Measurements from ENCODE around the gene GTPBP3. TPM values are rescaled to one million over a fixed set of nuclear protein-coding genes. Genes with fewer than 3 reads are reported as not detected.
A peak's percentile ranks its signal among the peaks of the same experiment; 100 is the strongest.

Gene GTPBP3
- total RNA-seq, 1 donor from 2014 or later: 28.9 TPM

DNA sequence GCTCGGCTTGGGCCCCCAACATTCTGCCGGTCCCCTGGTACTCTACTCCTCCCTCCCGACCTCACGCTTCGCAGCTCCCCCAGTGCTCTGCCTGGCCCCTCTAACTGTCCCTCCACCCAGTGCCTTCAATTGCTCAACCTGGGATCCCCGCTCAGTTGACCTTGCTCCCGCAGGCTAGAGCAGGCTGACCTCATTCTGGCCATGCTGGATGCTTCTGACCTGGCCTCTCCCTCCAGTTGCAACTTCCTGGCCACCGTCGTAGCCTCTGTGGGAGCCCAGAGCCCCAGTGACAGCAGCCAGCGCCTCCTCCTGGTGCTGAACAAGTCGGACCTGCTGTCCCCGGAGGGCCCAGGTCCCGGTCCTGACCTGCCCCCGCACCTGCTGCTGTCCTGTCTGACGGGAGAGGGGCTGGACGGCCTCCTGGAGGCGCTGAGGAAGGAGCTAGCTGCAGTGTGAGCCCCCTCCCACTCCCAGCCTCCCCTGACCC, 3.6 kb downstream of the GTPBP3 start:
- peaks cover 1% of the 10 kb centered on the region for H3K36me3 Mint-ChIP-seq (ENCODE audit: unreplicated experiment)
- peaks cover 8% of the 10 kb centered on the region for H3K4me1 Mint-ChIP-seq (ENCODE audit: unreplicated experiment)

DNA sequence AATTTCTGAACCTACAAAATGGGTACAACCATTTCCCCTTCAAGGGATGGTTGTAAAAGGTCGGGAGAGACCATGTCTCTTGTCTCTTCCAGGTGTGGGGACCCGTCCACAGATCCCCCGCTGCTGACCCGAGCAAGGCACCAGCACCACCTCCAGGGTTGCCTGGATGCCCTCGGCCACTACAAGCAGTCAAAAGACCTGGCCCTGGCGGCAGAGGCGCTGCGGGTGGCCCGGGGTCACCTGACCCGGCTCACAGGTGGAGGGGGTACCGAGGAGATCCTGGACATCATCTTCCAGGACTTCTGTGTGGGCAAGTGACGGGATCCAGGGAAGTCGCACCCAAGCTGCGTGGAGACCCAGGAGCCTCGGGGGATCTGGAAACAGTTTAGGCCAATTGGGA, 4.0 kb downstream of the GTPBP3 start:
- TF ChIP-seq, protein P1, sequence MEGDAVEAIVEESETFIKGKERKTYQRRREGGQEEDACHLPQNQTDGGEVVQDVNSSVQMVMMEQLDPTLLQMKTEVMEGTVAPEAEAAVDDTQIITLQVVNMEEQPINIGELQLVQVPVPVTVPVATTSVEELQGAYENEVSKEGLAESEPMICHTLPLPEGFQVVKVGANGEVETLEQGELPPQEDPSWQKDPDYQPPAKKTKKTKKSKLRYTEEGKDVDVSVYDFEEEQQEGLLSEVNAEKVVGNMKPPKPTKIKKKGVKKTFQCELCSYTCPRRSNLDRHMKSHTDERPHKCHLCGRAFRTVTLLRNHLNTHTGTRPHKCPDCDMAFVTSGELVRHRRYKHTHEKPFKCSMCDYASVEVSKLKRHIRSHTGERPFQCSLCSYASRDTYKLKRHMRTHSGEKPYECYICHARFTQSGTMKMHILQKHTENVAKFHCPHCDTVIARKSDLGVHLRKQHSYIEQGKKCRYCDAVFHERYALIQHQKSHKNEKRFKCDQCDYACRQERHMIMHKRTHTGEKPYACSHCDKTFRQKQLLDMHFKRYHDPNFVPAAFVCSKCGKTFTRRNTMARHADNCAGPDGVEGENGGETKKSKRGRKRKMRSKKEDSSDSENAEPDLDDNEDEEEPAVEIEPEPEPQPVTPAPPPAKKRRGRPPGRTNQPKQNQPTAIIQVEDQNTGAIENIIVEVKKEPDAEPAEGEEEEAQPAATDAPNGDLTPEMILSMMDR (IDR thresholded peaks at IDR 0.05): no peak
- Mint-ChIP-seq H3K4me1 (ENCODE audit: unreplicated experiment) (peaks cover 11% of the 10 kb centered on the region), H3K36me3 (ENCODE audit: unreplicated experiment) (peaks cover 1% of the 10 kb centered on the region), H3K27ac (ENCODE audit: unreplicated experiment) (no peak overlapping the region), H3K4me3 (ENCODE audit: unreplicated experiment) (no peak overlapping the region), H3K27me3 (ENCODE audit: unreplicated experiment) (no peaks in the 10 kb centered on the region), H3K9me3 (ENCODE audit: unreplicated experiment) (no peaks in the 10 kb centered on the region)
- no peak for DNase-seq (ENCODE audit: extremely low spot score, unreplicated experiment)

More for the DNA sequence above, 3.6 kb downstream of the GTPBP3 start:
- no peak overlapping the region for H3K27ac Mint-ChIP-seq (ENCODE audit: unreplicated experiment)
- H3K4me3 Mint-ChIP-seq (ENCODE audit: unreplicated experiment): no peak overlapping the region
- TF ChIP-seq, protein P1 (IDR thresholded peaks at IDR 0.05): no peak
- H3K27me3 Mint-ChIP-seq (ENCODE audit: unreplicated experiment): no peaks in the 10 kb centered on the region
- DNase-seq (ENCODE audit: extremely low spot score, unreplicated experiment): no peak
- H3K9me3 Mint-ChIP-seq (ENCODE audit: unreplicated experiment): no peaks in the 10 kb centered on the region

DNA sequence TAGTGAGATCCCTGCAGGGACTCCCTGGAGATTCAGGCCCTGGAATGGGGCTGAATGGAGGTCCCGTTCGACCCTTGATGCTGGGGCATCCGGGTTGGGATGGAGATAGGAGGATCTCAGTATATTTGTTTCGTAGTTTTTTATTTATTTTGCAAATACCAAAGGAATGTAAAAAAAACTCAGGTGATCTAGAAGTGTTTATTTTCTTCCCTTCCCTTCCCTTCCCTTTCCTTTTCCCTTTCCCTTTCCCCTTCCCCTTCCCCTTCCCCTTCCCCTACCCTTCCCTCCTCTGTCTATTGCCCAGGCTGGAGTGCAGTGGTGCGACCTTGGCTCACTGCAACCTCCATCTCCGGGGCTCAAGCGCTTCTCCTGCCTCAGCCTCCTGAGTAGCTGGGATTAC, 4.5 kb downstream of the GTPBP3 start:
- Mint-ChIP-seq H3K36me3 (ENCODE audit: unreplicated experiment) (peaks cover 1% of the 10 kb centered on the region), H3K4me1 (ENCODE audit: unreplicated experiment) (peaks cover 16% of the 10 kb centered on the region), H3K27me3 (ENCODE audit: unreplicated experiment) (no peaks in the 10 kb centered on the region), H3K9me3 (ENCODE audit: unreplicated experiment) (no peaks in the 10 kb centered on the region), H3K4me3 (ENCODE audit: unreplicated experiment) (no peak overlapping the region), H3K27ac (ENCODE audit: unreplicated experiment) (no peak overlapping the region)
- TF ChIP-seq, protein P1 (IDR thresholded peaks at IDR 0.05): no peak
- no peak for DNase-seq (ENCODE audit: extremely low spot score, unreplicated experiment)

DNA sequence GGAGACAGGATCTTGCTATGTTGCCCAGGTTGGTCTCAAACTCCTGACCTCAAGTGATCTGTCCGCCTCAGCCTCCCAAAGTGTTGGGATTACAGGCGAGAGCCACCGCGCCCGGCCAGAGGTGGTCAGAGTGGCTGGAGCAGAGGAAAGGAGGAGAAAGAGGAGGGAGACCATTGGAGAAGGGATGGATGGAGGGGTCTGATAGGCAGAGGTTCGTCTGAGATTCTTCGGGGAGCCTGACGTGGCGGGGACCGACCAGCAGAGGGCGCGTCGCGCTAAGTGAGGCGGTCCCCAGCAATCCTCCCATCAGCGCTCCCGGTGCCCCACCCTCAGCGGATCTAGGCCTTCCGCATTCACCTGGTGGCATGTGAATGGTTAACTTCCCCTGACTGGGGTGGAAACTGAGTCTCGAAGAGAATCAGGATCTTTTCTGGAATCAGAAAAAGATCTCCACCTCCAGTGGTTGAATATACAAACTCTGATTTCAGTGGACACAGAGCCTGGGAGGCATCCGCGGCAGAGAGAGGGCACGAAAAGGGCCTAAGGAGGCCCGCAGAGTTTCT, 8.8 kb downstream of the GTPBP3 start:
- TF ChIP-seq, protein P1 (IDR thresholded peaks at IDR 0.05): peak; percentile 98
- Mint-ChIP-seq H3K36me3 (ENCODE audit: unreplicated experiment) (peaks cover 1% of the 10 kb centered on the region), H3K4me1 (ENCODE audit: unreplicated experiment) (peaks cover 40% of the 10 kb centered on the region), H3K27me3 (ENCODE audit: unreplicated experiment) (no peaks in the 10 kb centered on the region), H3K4me3 (ENCODE audit: unreplicated experiment) (no peak overlapping the region), H3K9me3 (ENCODE audit: unreplicated experiment) (no peaks in the 10 kb centered on the region), H3K27ac (ENCODE audit: unreplicated experiment) (peak overlapping the region; percentile 91)
- peak; percentile 93 for DNase-seq (ENCODE audit: extremely low spot score, unreplicated experiment)

- DNase-seq (ENCODE audit: extremely low spot score, unreplicated experiment): no peak
- H3K27ac Mint-ChIP-seq (ENCODE audit: unreplicated experiment): peak overlapping the region; percentile 91
- H3K36me3 Mint-ChIP-seq (ENCODE audit: unreplicated experiment): peaks cover 1% of the 10 kb centered on the region
- peaks cover 40% of the 10 kb centered on the region for H3K4me1 Mint-ChIP-seq (ENCODE audit: unreplicated experiment)
- H3K27me3 Mint-ChIP-seq (ENCODE audit: unreplicated experiment): no peaks in the 10 kb centered on the region
- H3K9me3 Mint-ChIP-seq (ENCODE audit: unreplicated experiment): no peaks in the 10 kb centered on the region
- TF ChIP-seq, protein P1 (IDR thresholded peaks at IDR 0.05): no peak
- no peak overlapping the region for H3K4me3 Mint-ChIP-seq (ENCODE audit: unreplicated experiment)
Measured at GRCh38 chr19:17347361-17347760, 10.0 kb downstream of the GTPBP3 start.
